ENCODE data around the gene AQR. TPM values are rescaled to one million over a fixed set of nuclear protein-coding genes. Genes with fewer than 3 reads are reported as not detected.

Gene AQR
- total RNA-seq, 4 donors from 2014 or later = 23.3 to 31.7 (median 27.2) TPM

- TF ChIP-seq CTCF (IDR thresholded peaks at IDR 0.05) = no peak
- DNase-seq (ENCODE audit: low spot score) = no peak
- ATAC-seq (ENCODE audit: low FRiP score) = no peak
These were observed 119.4 kb downstream of the AQR start for GRCh38 chr15:34850121-34850520.

GRCh38 chr15:34849364-34849959 is 120.1 kb downstream of the AQR start:
- DNase-seq (ENCODE audit: low spot score) = no peak
- TF ChIP-seq CTCF (IDR thresholded peaks at IDR 0.05) = no peak
- no peak for ATAC-seq (ENCODE audit: low FRiP score)

GRCh38 chr15:34847598-34847997 is 121.9 kb downstream of the AQR start:
- DNase-seq (ENCODE audit: low spot score) (no peak), ATAC-seq (ENCODE audit: low FRiP score) (no peak)

GRCh38 chr15:34841262-34841725 is 128.2 kb downstream of the AQR start:
- DNase-seq (ENCODE audit: low spot score) (no peak), ATAC-seq (ENCODE audit: low FRiP score) (no peak)
- no peak for TF ChIP-seq CTCF (IDR thresholded peaks at IDR 0.05)

More at GRCh38 chr15:34847598-34847997, 121.9 kb downstream of the AQR start:
- no peak for TF ChIP-seq CTCF (IDR thresholded peaks at IDR 0.05)

- TF ChIP-seq CTCF (IDR thresholded peaks at IDR 0.05) = no peak
- ATAC-seq (ENCODE audit: low FRiP score) (no peak), DNase-seq (ENCODE audit: low spot score) (no peak)
These were observed 131.3 kb downstream of the AQR start for GRCh38 chr15:34838282-34838681.

GRCh38 chr15:34837246-34838016 is 132.1 kb downstream of the AQR start:
- no peak for ATAC-seq (ENCODE audit: low FRiP score)
- DNase-seq (ENCODE audit: low spot score) = no peak
- no peak for TF ChIP-seq CTCF (IDR thresholded peaks at IDR 0.05)
